Activated naive CD4-positive, alpha-beta T cell treated with anti-CD3 and anti-CD28 coated beads, Interleukin-2, amount 10 ng/mL, durations not matched to agents 7 days and 5 days (primary cell): ENCODE results near the gene BCKDK.

Source experiments
- CTCF ChIA-PET: fragments of 350-600 bp; sonication (Branson Sonifier 250); formaldehyde crosslinking; loops from one replicate; lab custom pipeline; 2021; ENCODE audit warnings: antibody characterized with exemption; lab: Charles Lee
- DNase-seq: peaks from one replicate; pipeline ENCODE4 v3.0.0-alpha.2; 2020
- H3K27ac Mint-ChIP-seq: one replicate; pipeline ENCODE4 v1.8.0; 2021; ENCODE audit warnings: mild to moderate bottlenecking, moderate library complexity, mixed read lengths
- H3K27me3 Mint-ChIP-seq: one replicate; pipeline ENCODE4 v1.8.0; 2021; ENCODE audit warnings: mild to moderate bottlenecking, mixed read lengths
- H3K36me3 Mint-ChIP-seq: one replicate; pipeline ENCODE4 v1.8.0; 2021; ENCODE audit warnings: mixed read lengths
- H3K4me1 Mint-ChIP-seq: one replicate; pipeline ENCODE4 v1.8.0; 2021; ENCODE audit warnings: mixed read lengths
- H3K4me3 Mint-ChIP-seq: one replicate; pipeline ENCODE4 v1.8.0; 2021; ENCODE audit warnings: mild to moderate bottlenecking, moderate library complexity, mixed read lengths
- H3K9me3 Mint-ChIP-seq: one replicate; pipeline ENCODE4 v1.8.0; 2021; ENCODE audit warnings: mixed read lengths

The BCKDK gene

GRCh38 chr16:31083981-31084380 is 24.2 kb upstream of the BCKDK start:
- Mint-ChIP-seq H3K36me3 (peaks cover 20% of the 10 kb centered on the region), H3K9me3 (no peaks in the 10 kb centered on the region), H3K27me3 (no peaks in the 10 kb centered on the region), H3K4me3 (no peak overlapping the region), H3K27ac (no peak overlapping the region), H3K4me1 (peaks cover 8% of the 10 kb centered on the region)
- DNase-seq: no peak
- CTCF ChIA-PET: no interaction called here

- no peak for DNase-seq
- Mint-ChIP-seq H3K9me3 (no peaks in the 10 kb centered on the region), H3K4me3 (no peak overlapping the region), H3K36me3 (peaks cover 17% of the 10 kb centered on the region), H3K4me1 (peaks cover 5% of the 10 kb centered on the region), H3K27me3 (no peaks in the 10 kb centered on the region), H3K27ac (no peak overlapping the region)
- CTCF ChIA-PET: no interaction called here
These were observed 23.4 kb upstream of the BCKDK start for GRCh38 chr16:31084584-31085302.

GRCh38 chr16:31085411-31085810 is 22.8 kb upstream of the BCKDK start:
- no peak for DNase-seq
- Mint-ChIP-seq H3K27ac (no peak overlapping the region), H3K4me3 (no peak overlapping the region), H3K27me3 (no peaks in the 10 kb centered on the region), H3K36me3 (peaks cover 17% of the 10 kb centered on the region), H3K4me1 (peaks cover 5% of the 10 kb centered on the region), H3K9me3 (no peaks in the 10 kb centered on the region)
- CTCF ChIA-PET: interaction anchor here (0.9 kb wide), 1 partner anchor 100 kb away, joined by 3 read pairs; no protein-coding TSS in a partner anchor

GRCh38 chr16:31085873-31086628 is 22.1 kb upstream of the BCKDK start:
- no peak overlapping the region for H3K4me3 Mint-ChIP-seq
- peaks cover 2% of the 10 kb centered on the region for H3K4me1 Mint-ChIP-seq
- CTCF ChIA-PET: interaction anchor here (0.9 kb wide), 1 partner anchor 101 kb away, joined by 3 read pairs; no protein-coding TSS in a partner anchor
- no peak for DNase-seq
- no peaks in the 10 kb centered on the region for H3K9me3 Mint-ChIP-seq
- H3K27ac Mint-ChIP-seq: no peak overlapping the region
- no peaks in the 10 kb centered on the region for H3K27me3 Mint-ChIP-seq
- peaks cover 18% of the 10 kb centered on the region for H3K36me3 Mint-ChIP-seq

GRCh38 chr16:31086629-31086906 is 21.6 kb upstream of the BCKDK start:
- no peak overlapping the region for H3K27ac Mint-ChIP-seq
- CTCF ChIA-PET: no interaction called here
- no peak for DNase-seq

GRCh38 chr16:31087481-31087880 is 20.7 kb upstream of the BCKDK start:
- H3K4me1 Mint-ChIP-seq: peaks cover 1% of the 10 kb centered on the region
- H3K27ac Mint-ChIP-seq: no peak overlapping the region
- no peak for DNase-seq
- no peak overlapping the region for H3K4me3 Mint-ChIP-seq
- peaks cover 15% of the 10 kb centered on the region for H3K36me3 Mint-ChIP-seq
- CTCF ChIA-PET: interaction anchor here (1.8 kb wide), 1 partner anchor 102 kb away, joined by 4 read pairs; the partner anchor contains the start of gene HSD3B7
- H3K9me3 Mint-ChIP-seq: no peaks in the 10 kb centered on the region
- no peaks in the 10 kb centered on the region for H3K27me3 Mint-ChIP-seq

More at GRCh38 chr16:31086629-31086906, 21.6 kb upstream of the BCKDK start:
- peaks cover 2% of the 10 kb centered on the region for H3K4me1 Mint-ChIP-seq
- no peaks in the 10 kb centered on the region for H3K27me3 Mint-ChIP-seq
- no peak overlapping the region for H3K4me3 Mint-ChIP-seq
- H3K9me3 Mint-ChIP-seq: no peaks in the 10 kb centered on the region
- H3K36me3 Mint-ChIP-seq: peaks cover 19% of the 10 kb centered on the region

- Mint-ChIP-seq H3K27me3 (no peaks in the 10 kb centered on the region), H3K36me3 (peaks cover 14% of the 10 kb centered on the region), H3K4me3 (no peak overlapping the region), H3K27ac (no peak overlapping the region), H3K4me1 (peaks cover 6% of the 10 kb centered on the region), H3K9me3 (no peaks in the 10 kb centered on the region)
- CTCF ChIA-PET: interaction anchor here (1.8 kb wide), 1 partner anchor 102 kb away, joined by 4 read pairs; the partner anchor contains the start of gene HSD3B7
- DNase-seq: no peak
These were observed 20.2 kb upstream of the BCKDK start for GRCh38 chr16:31087971-31088370.

GRCh38 chr16:31088459-31089183 is 19.6 kb upstream of the BCKDK start, which contains the start of gene PRSS53:
Gene PRSS53 (minus strand): TSS chr16:31088943. CDS start chr16:31088809, 134 bp downstream.
- Mint-ChIP-seq H3K9me3 (no peaks in the 10 kb centered on the region), H3K4me3 (no peak within 1 kb of the TSS), H3K27ac (peak within 1 kb of the TSS; percentile 28), H3K4me1 (peaks cover 12% of the 10 kb centered on the region), H3K27me3 (no peaks in the 10 kb centered on the region), H3K36me3 (peaks cover 12% of the 10 kb centered on the region)
- no peak for DNase-seq
- CTCF ChIA-PET: interaction anchor here (1.1 to 1.8 kb wide), 2 partner anchors 53 to 103 kb away, joined by 3 to 4 read pairs; partner anchors contain the start of gene HSD3B7

- Mint-ChIP-seq H3K4me1 (peaks cover 17% of the 10 kb centered on the region), H3K27ac (peak overlapping the region; percentile 28), H3K27me3 (no peaks in the 10 kb centered on the region), H3K4me3 (no peak overlapping the region), H3K9me3 (no peaks in the 10 kb centered on the region), H3K36me3 (peaks cover 14% of the 10 kb centered on the region)
- CTCF ChIA-PET: interaction anchor here (1.1 kb wide), 1 partner anchor 53 kb away, joined by 3 read pairs; no protein-coding TSS in a partner anchor
- no peak for DNase-seq
These were observed 19.0 kb upstream of the BCKDK start for GRCh38 chr16:31089199-31089598.

GRCh38 chr16:31090540-31090939 is 17.6 kb upstream of the BCKDK start:
- peaks cover 31% of the 10 kb centered on the region for H3K4me1 Mint-ChIP-seq
- H3K4me3 Mint-ChIP-seq: no peak overlapping the region
- CTCF ChIA-PET: no interaction called here
- DNase-seq: no peak
- H3K36me3 Mint-ChIP-seq: peaks cover 17% of the 10 kb centered on the region
- no peaks in the 10 kb centered on the region for H3K27me3 Mint-ChIP-seq
- H3K9me3 Mint-ChIP-seq: no peaks in the 10 kb centered on the region
- no peak overlapping the region for H3K27ac Mint-ChIP-seq

- no peak for DNase-seq
- Mint-ChIP-seq H3K4me1 (peaks cover 37% of the 10 kb centered on the region), H3K9me3 (no peaks in the 10 kb centered on the region), H3K27me3 (no peaks in the 10 kb centered on the region), H3K27ac (no peak overlapping the region), H3K36me3 (peaks cover 14% of the 10 kb centered on the region), H3K4me3 (peak overlapping the region; percentile 93)
- CTCF ChIA-PET: interaction anchor here (0.7 to 1.4 kb wide), 7 partner anchors 9 to 1366 kb away, joined by 3 to 4 read pairs (median 3); no protein-coding TSS in a partner anchor
These were observed 15.9 kb upstream of the BCKDK start for GRCh38 chr16:31092330-31092729.

- H3K36me3 Mint-ChIP-seq: peaks cover 14% of the 10 kb centered on the region
- CTCF ChIA-PET: interaction anchor here (0.5 to 0.9 kb wide), 3 partner anchors 9 to 326 kb away, joined by 3 read pairs; no protein-coding TSS in a partner anchor
- no peak overlapping the region for H3K27ac Mint-ChIP-seq
- H3K27me3 Mint-ChIP-seq: peaks cover 2% of the 10 kb centered on the region
- no peaks in the 10 kb centered on the region for H3K9me3 Mint-ChIP-seq
- H3K4me1 Mint-ChIP-seq: peaks cover 37% of the 10 kb centered on the region
- no peak for DNase-seq
- H3K4me3 Mint-ChIP-seq: peak overlapping the region; percentile 93
These were observed 15.0 kb upstream of the BCKDK start for GRCh38 chr16:31093132-31093703.

- no peaks in the 10 kb centered on the region for H3K9me3 Mint-ChIP-seq
- DNase-seq: no peak
- peak overlapping the region; percentile 94 for H3K27ac Mint-ChIP-seq
- H3K4me3 Mint-ChIP-seq: peak overlapping the region; percentile 93
- peaks cover 13% of the 10 kb centered on the region for H3K36me3 Mint-ChIP-seq
- H3K27me3 Mint-ChIP-seq: peaks cover 4% of the 10 kb centered on the region
- CTCF ChIA-PET: interaction anchor here (0.5 kb wide), 1 partner anchor 325 kb away, joined by 3 read pairs; no protein-coding TSS in a partner anchor
- H3K4me1 Mint-ChIP-seq: peaks cover 37% of the 10 kb centered on the region
These were observed 14.1 kb upstream of the BCKDK start for GRCh38 chr16:31094088-31094423.
